Psoas muscle (tissue), 8 donors: Measurements from ENCODE around the gene RGCC. TPM values are rescaled to one million over a fixed set of nuclear protein-coding genes. Genes with fewer than 3 reads are reported as not detected.

Experiments used
- ATAC-seq, 4 donors: fragments of 200-7000 bp; cut with Tn5 transposase; one replicate each; pipeline ENCODE4 v1.9.1; 2020; ENCODE audit warnings: moderate library complexity in 3 of 4, mild to moderate bottlenecking in 2 of 4
- DNase-seq, 2 donors: peaks; one replicate each; pipeline ENCODE4 v3.0.0-alpha.2; 2020
- H3K27ac ChIP-seq: fragments of 200-600 bp; one replicate; pipeline ENCODE4 v1.8.0; 2022
- H3K27me3 ChIP-seq, 3 donors: fragments of 200-600 bp in 1 of 3; one replicate each; pipeline versions ENCODE4 v1.6.1 to v1.8.0; 2013 to 2022; ENCODE audit warnings: low read length in 2 of 3, mild to moderate bottlenecking in 2 of 3, moderate library complexity in 1 of 3; ENCODE audit not compliant: insufficient read depth in 3 of 3
- H3K36me3 ChIP-seq, 2 donors: fragments of 200-600 bp in 1 of 2; one replicate each; pipeline versions ENCODE4 v1.6.1 to v1.8.0; 2013 to 2022; ENCODE audit warnings: low read depth in 1 of 2, mild to moderate bottlenecking in 1 of 2, moderate library complexity in 1 of 2; ENCODE audit not compliant: insufficient read depth in 1 of 2
- H3K4me1 ChIP-seq: fragments of 200-600 bp; one replicate; pipeline ENCODE4 v1.8.0; 2022
- H3K4me3 ChIP-seq: fragments of 200-600 bp; one replicate; pipeline ENCODE4 v1.8.0; 2022; ENCODE audit warnings: mild to moderate bottlenecking
- H3K9me3 ChIP-seq: fragments of 200-600 bp; one replicate; pipeline ENCODE4 v1.8.0; 2022
- WGBS, 3 donors: extraction: QIAGEN DNeasy Blood & Tissue Kit; methylation state at CpG; one replicate each; pipeline versions ENCODE4 v1.1.6 to v1.1.7; 2013; 5-methylcytosine and 5-hydroxymethylcytosine counted together
- intact Hi-C, 2 donors: fragments of 100-400 bp; cut with DNase I; formaldehyde crosslinking; loops; one replicate each; pipeline versions ENCODE4 v1.11.0 to v1.14.2; 2022
- polyA plus RNA-seq, 3 donors: library from polyadenylated mRNA; stranded (reverse); fragments of 200-250 nt; gene quantifications; one replicate each; pipeline ENCODE4 v1.2.3, GENCODE V29; 2013
- total RNA-seq, 4 donors: library from RNA; stranded (reverse); fragmentation: NEBNext Ultra II Directional in 2 of 4; extraction: Animal tissue kit (Norgen Biotek cat#: 25700) in 2 of 4; gene quantifications; one replicate each; pipeline versions ENCODE4 v1.2.1 to v1.2.4, GENCODE V29; 2021 to 2023
- TF ChIP-seq, protein P1 (sequence below): fragments of 200-600 bp; IDR thresholded peaks from one replicate; pipeline ENCODE4 v1.8.0; 2022; ENCODE audit warnings: antibody characterized with exemption
- donor health status: healthy with polysubstance abuse.
- donor health status: DM: no; HTN: no; CAD: no; lungs with moderate emphysema.
- donor health status: Bipolar disorder and iron deficiency.
- donor health status: healthy.
- donor health status: DM: yes; HTN: yes; CAD: no.
- donor health status: DM: no; HTN: no; CAD: no.
- donor health status: DM: no; HTN: no; CAD: no.
- donor health status: DM: yes; HTN: yes; CAD: no.

Gene RGCC
- total and polyA plus RNA-seq, 7 donors, result 10.1 to 35.1 (median 19.1) TPM

DNA sequence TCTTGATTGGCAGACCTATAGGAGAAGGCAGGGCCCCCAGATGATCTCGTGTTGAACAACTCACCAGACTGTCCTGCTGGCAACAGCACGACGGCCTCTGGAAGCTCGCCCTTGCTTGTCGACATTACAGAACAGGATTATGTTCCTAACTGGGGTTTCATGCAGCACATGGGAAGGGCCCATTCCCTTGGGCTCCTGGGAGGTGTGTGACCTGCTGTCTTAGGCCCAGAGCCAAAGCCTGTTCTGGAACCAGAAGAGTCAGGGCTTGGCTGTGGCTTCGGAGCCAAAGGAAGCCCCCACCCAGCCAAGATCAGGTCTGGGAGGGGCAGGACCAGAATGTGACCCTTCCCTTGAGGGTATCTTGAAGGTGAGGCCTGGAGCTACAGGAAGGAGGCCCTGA, 36.9 kb downstream of the RGCC start:
- no peak for ATAC-seq
- H3K36me3 ChIP-seq, result no peaks in the 10 kb centered on the region
- H3K4me1 ChIP-seq, result no peaks in the 10 kb centered on the region
- H3K4me3 ChIP-seq, result no peak overlapping the region
- no peak overlapping the region for H3K27ac ChIP-seq
- peak in 1 of 2 donors; percentile 31 for DNase-seq
- TF ChIP-seq, protein P1, sequence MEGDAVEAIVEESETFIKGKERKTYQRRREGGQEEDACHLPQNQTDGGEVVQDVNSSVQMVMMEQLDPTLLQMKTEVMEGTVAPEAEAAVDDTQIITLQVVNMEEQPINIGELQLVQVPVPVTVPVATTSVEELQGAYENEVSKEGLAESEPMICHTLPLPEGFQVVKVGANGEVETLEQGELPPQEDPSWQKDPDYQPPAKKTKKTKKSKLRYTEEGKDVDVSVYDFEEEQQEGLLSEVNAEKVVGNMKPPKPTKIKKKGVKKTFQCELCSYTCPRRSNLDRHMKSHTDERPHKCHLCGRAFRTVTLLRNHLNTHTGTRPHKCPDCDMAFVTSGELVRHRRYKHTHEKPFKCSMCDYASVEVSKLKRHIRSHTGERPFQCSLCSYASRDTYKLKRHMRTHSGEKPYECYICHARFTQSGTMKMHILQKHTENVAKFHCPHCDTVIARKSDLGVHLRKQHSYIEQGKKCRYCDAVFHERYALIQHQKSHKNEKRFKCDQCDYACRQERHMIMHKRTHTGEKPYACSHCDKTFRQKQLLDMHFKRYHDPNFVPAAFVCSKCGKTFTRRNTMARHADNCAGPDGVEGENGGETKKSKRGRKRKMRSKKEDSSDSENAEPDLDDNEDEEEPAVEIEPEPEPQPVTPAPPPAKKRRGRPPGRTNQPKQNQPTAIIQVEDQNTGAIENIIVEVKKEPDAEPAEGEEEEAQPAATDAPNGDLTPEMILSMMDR, result no peak
- no peaks in the 10 kb centered on the region for H3K9me3 ChIP-seq
- WGBS, 3 donors, result 33 to 42% (median 40%) methylated on average over 6 of the region's 6 CpGs
- intact Hi-C loops, result no loop called here
- H3K27me3 ChIP-seq, result no peaks in the 10 kb centered on the region

DNA sequence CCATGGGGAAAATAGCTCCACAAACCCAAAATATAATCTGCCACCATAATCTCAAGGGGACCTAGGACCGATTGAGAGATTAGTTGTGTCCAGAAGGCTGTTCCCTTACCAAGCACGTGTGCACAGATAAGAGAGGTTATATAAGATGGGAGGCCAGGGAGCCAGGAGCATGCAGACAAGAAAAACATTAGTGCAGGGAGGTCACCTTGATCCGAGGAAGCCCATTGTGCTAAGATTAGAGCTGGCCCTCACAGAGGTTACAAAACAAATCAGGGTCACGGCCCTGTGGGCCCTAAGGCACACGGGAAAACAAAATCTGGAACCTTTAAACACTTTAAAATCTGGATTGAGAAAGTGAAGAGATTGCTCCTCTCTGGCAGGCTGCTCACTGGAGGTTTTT, 37.7 kb downstream of the RGCC start:
- no peaks in the 10 kb centered on the region for H3K36me3 ChIP-seq
- DNase-seq (no peak), ATAC-seq (no peak)
- TF ChIP-seq, protein P1, result no peak
- no peaks in the 10 kb centered on the region for H3K9me3 ChIP-seq
- H3K4me1 ChIP-seq, result no peaks in the 10 kb centered on the region
- H3K27ac ChIP-seq, result no peak overlapping the region
- H3K27me3 ChIP-seq, result no peaks in the 10 kb centered on the region
- intact Hi-C loops, result no loop called here
- H3K4me3 ChIP-seq, result no peak overlapping the region
- 22 to 31% (median 26%) methylated on average over 5 of the region's 5 CpGs for WGBS, 3 donors

DNA sequence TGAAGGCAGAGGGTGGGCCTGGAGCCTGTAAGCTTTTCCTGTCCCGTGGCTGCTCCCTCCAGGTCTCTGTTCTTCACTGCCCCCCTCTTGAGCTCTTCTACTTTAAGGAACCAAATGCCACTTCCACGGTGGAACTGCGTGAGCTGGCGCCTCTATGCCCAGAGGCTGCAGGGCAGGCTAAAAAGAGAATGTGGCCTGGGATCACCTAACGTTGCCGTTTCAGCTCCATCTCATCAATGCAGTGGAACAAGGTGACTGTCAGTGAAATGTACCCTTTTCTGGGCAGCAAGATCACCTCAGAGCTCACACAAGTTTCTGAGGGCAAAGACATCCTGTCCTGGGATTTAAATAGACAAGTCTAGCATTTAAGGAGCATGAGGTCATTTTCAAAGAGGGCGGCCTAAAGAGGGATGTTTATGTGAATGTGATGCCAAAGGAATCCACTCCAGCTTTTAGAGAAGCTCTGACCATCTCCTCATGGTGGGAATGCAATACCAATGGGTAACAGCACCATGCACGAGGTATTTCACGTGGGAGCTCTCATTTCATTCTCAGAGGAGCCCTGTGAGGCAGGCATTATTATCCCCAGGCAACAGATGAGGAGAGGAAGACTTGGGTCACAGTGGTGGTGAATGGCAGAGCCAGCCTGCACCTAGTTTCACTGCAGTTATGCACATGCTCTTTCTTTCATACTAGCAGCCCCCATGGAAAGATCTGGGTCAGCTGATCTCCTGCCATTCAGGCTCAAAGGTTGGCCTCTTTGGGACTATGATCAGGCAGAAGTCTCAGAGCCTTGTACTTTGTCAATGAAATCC, 39.3 kb downstream of the RGCC start:
- H3K36me3 ChIP-seq, result no peaks in the 10 kb centered on the region
- no peaks in the 10 kb centered on the region for H3K27me3 ChIP-seq
- ATAC-seq, result peak in 3 of 4 donors; percentile 29 to 43 (median 37)
- no peaks in the 10 kb centered on the region for H3K4me1 ChIP-seq
- no peaks in the 10 kb centered on the region for H3K9me3 ChIP-seq
- TF ChIP-seq, protein P1, result no peak
- no peak overlapping the region for H3K27ac ChIP-seq
- 42 to 54% (median 46%) methylated on average over 9 of the region's 9 CpGs for WGBS, 3 donors
- no peak overlapping the region for H3K4me3 ChIP-seq
- intact Hi-C loops, result no loop called here
- no peak for DNase-seq

DNA sequence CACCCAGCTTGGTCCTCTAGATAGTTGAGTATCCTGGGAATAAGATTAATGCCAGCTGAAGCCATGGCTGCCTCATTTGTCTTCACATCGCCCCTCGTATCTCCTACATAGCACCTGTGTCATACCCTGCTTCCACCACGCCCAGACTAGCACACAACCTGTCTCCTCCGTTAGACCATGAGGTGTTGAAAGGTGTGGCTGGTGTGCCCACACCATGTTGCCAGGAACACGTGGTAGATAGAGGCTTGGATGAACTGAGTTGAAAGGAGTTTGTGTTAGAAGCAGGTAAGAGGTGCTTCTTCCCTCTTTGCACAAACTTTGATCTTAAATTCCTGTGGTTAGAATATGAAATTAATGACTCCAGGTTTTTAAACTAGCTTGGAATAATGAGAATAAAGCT, 40.1 kb downstream of the RGCC start:
- DNase-seq (no peak), ATAC-seq (no peak)
- H3K27ac ChIP-seq, result no peak overlapping the region
- TF ChIP-seq, protein P1, result no peak
- no peaks in the 10 kb centered on the region for H3K4me1 ChIP-seq
- no peak overlapping the region for H3K4me3 ChIP-seq
- WGBS, 3 donors, result 86 to 91% (median 90%) methylated on average over 5 of the region's 5 CpGs
- H3K36me3 ChIP-seq, result no peaks in the 10 kb centered on the region
- intact Hi-C loops, result no loop called here
- H3K27me3 ChIP-seq, result no peaks in the 10 kb centered on the region
- no peaks in the 10 kb centered on the region for H3K9me3 ChIP-seq

DNA sequence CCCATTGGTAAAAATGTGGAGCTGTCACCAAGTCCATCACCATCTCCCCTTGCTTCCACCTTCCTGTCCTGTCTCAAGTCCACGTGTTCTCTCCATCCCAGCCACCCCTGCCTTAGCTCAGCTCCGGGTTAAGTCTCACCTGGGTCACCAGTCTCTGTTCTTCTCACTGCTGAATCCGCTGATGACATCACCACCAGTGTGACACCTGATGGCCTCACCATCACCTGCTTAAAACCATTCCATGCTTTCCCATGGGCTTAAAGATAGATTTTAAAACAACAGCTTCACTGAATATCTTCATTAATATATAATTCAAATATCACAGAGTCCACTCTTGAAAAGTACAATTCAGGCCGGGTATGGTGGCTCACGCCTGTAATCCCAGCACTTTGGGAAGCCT, 42.1 kb downstream of the RGCC start:
- Histone ChIP-seq H3K27me3 (no peaks in the 10 kb centered on the region), H3K4me3 (no peak overlapping the region), H3K4me1 (no peaks in the 10 kb centered on the region), H3K27ac (no peak overlapping the region), H3K36me3 (no peaks in the 10 kb centered on the region), H3K9me3 (no peaks in the 10 kb centered on the region)
- WGBS, 3 donors, result 89 to 92% (median 92%) methylated on average over 5 of the region's 5 CpGs
- ATAC-seq (no peak), DNase-seq (no peak)
- intact Hi-C loops, result no loop called here
- TF ChIP-seq, protein P1, result no peak
